GM18519 (cell line): ENCODE measurements around the gene TMX3.

Experiments used
- ATAC-seq: cut with Tn5 transposase; IDR thresholded peaks from one replicate; pipeline ENCODE4 v1.9.1; 2021; ENCODE audit warnings: mild to moderate bottlenecking, moderate library complexity; ENCODE audit not compliant: unreplicated experiment, low FRiP score

TMX3 gene

GRCh38 chr18:68713796-68714195, 1.1 kb downstream of the TMX3 start:
- ATAC-seq = no peak

- ATAC-seq = no peak
Measured at GRCh38 chr18:68713131-68713530, 1.8 kb downstream of the TMX3 start.

GRCh38 chr18:68707646-68708045, 7.3 kb downstream of the TMX3 start:
- ATAC-seq = no peak

- no peak for ATAC-seq
Measured at GRCh38 chr18:68705119-68705518, 9.8 kb downstream of the TMX3 start.

GRCh38 chr18:68703326-68703725, 11.6 kb downstream of the TMX3 start:
- no peak for ATAC-seq

GRCh38 chr18:68701353-68701752, 13.6 kb downstream of the TMX3 start:
- ATAC-seq = no peak

GRCh38 chr18:68699043-68699442, 15.9 kb downstream of the TMX3 start:
- no peak for ATAC-seq

GRCh38 chr18:68696937-68697336, 18.0 kb downstream of the TMX3 start:
- ATAC-seq = no peak

- ATAC-seq = no peak
Measured at GRCh38 chr18:68694316-68694715, 20.6 kb downstream of the TMX3 start.

GRCh38 chr18:68693091-68693815, 21.7 kb downstream of the TMX3 start:
- no peak for ATAC-seq

- ATAC-seq = no peak
Measured at GRCh38 chr18:68679528-68679927, 35.4 kb downstream of the TMX3 start.

- ATAC-seq = peak; percentile 66
Measured at GRCh38 chr18:68676913-68677312, 38.0 kb downstream of the TMX3 start.

GRCh38 chr18:68667121-68667520, 47.8 kb downstream of the TMX3 start:
- ATAC-seq = no peak

GRCh38 chr18:68666381-68666780, 48.5 kb downstream of the TMX3 start:
- ATAC-seq = no peak

- no peak for ATAC-seq
Measured at GRCh38 chr18:68665628-68666027, 49.3 kb downstream of the TMX3 start.

GRCh38 chr18:68662754-68663153, 52.2 kb downstream of the TMX3 start:
- peak; percentile 37 for ATAC-seq

- no peak for ATAC-seq
Measured at GRCh38 chr18:68660354-68661183, 54.3 kb downstream of the TMX3 start.

GRCh38 chr18:68648191-68648590, 66.7 kb downstream of the TMX3 start:
- ATAC-seq = no peak

GRCh38 chr18:68642003-68642402, 72.9 kb downstream of the TMX3 start:
- no peak for ATAC-seq

GRCh38 chr18:68640861-68641260, 74.0 kb downstream of the TMX3 start:
- no peak for ATAC-seq

- ATAC-seq = no peak
Measured at GRCh38 chr18:68638613-68639012, 76.3 kb downstream of the TMX3 start.

GRCh38 chr18:68627812-68628211, 87.1 kb downstream of the TMX3 start:
- ATAC-seq = no peak
